Hematopoietic multipotent progenitor cell (in vitro differentiated cells): ENCODE data around the gene SPSB3. TPM values are rescaled to one million over a fixed set of nuclear protein-coding genes. Genes with fewer than 3 reads are reported as not detected.

Source experiments
- DNase-seq, 3 donors: peaks; one replicate each; pipeline ENCODE4 v3.0.0-alpha.2; 2011 to 2015; ENCODE audit warnings: low read depth in 2 of 3, low spot score in 2 of 3
- total RNA-seq: library from RNA; depleted of rRNA; stranded (reverse); fragments of >200 nt; gene quantifications from one replicate; pipeline ENCODE4 v1.2.3, GENCODE V29; 2012

SPSB3 gene
- total RNA-seq, 1 donor, result 102 TPM

- DNase-seq, result no peak
Observed at GRCh38 chr16:1765826-1766225, 16.5 kb downstream of the SPSB3 start.

DNA sequence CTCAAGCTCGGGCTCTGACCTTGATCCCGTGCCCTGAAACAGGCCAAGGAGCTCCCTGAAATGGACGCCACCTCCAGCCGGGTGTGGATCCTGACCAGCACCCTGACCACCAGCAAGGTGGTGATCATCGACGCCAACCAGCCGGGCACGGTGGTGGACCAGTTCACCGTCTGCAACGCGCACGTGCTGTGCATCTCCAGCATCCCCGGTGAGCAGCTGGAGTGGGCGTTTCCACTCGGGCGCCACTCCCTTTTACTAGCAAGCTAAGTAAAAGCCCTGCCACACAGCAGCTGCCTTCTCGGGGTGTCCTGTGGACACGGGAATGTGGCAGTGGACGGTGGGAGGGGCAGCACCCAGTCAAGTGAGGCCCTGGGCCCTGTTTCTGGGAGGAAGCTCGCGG, 17.4 kb downstream of the SPSB3 start:
- DNase-seq, result no peak

- DNase-seq, result peak in 1 of 3 donors; percentile 12
Observed at GRCh38 chr16:1763521-1764511, 18.6 kb downstream of the SPSB3 start.

DNA sequence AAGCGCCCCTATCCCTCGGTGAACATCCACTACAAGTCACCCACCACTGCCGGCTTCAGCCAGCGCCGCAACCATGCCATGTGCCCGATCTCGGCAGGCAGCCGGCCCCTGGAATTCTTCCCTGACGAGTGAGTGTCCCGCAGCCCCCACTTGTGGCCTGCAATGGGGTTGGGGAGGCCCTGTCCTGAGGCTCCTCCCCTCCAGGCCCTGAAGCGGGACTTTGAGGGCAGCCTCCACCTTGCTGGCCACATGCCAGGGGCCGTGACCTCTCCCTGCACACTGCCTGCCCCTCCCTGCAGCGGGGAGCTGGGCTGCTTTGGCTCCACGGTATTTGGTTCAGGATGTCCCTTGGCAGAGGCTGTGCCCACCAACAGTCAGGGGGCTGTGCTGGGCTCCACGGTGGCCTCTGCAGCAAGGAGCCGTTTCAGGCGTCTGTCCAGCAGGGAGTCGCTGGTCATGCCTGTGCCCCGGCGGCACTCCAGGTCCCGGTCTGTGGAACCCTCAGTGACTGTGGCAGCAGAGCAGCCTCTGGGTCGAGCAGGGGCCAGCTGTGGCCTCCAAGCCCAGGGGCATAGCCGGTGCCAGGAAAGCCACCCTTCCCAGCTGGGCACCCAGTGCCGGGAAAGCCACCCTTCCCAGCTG, 19.4 kb downstream of the SPSB3 start:
- no peak for DNase-seq

- DNase-seq, result no peak
Observed at GRCh38 chr16:1762196-1762878, 20.0 kb downstream of the SPSB3 start.

- no peak for DNase-seq
Observed at GRCh38 chr16:1761751-1762150, 20.6 kb downstream of the SPSB3 start.

- DNase-seq, result no peak
Observed at GRCh38 chr16:1760911-1761310, 21.5 kb downstream of the SPSB3 start.

- DNase-seq, result no peak
Observed at GRCh38 chr16:1759511-1759910, 22.9 kb downstream of the SPSB3 start.

GRCh38 chr16:1758923-1759322, 23.4 kb downstream of the SPSB3 start:
- no peak for DNase-seq

DNA sequence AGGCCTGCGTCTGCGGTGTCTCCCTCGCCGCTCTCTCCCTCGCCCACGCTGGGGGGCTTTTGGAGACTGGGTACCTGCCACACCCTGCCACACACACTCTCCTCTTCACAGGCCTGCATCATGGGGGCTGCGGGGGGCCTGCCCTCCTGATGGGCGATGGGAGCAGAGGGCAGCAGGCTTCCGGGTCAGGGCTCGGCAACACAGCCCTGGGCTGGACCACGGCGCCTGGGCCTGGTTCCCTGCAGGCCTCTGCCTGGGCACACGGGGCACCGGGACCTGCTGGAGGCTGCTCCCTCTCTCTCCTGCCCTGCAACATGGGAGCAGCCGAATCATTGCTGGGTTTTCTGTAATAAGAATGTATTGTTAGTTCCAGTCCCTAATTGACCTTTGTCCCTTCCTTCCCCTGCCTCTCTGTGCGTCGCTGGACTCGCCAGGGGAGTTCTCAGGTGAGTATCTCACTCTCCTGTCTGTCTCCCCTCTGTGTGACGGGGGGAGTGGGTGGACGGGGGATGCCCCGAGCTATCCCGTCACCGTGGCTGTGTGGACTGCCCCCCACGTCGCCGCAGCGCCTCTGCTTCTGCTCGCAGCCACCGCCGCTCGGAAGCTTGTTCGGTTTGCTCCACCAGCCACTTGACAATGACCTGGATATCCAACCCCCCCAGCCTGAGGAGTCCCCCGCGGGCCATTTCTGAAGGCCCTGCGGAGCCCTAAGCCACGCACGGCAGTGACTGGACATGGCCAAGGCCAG, 24.5 kb downstream of the SPSB3 start:
- DNase-seq, result no peak

DNA sequence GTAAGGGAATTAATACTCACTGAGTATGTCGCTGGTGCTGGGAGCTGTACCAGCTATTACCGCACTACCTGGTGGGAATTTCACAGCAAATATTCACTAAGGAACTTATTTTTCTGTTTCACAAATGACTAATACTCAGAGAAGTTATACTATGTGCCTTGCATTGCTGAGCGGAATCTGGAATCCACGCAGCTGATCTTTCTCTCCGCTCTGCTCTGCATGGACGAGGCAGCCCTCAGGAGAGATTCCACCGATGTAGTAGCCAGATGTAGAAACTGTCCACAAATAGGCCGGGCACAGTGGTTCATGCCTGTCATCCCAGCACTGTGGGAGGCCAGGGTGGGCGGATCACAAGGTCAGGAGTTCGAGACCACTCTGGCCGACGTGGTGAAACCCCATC, 28.2 kb downstream of the SPSB3 start:
- DNase-seq, result no peak

DNA sequence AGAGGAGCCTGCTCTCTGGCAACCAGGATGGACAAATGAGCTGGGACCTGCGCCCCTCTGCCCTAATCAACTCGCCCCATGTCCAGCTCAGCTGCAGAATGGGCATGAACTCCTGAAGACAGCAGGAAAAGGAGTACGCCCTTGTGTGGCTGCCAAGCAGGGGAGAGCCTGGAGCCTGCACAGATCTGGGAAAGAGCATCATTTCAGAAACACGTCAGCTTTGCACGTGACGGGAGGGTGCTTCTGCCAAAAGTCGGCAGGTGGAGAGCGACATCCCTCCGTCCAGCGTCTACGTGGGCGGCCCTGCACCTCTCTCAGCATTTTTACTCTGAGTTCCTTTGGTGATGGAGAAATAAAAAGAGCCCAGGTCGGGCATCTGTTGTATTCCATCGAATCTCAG, 29.5 kb downstream of the SPSB3 start:
- no peak for DNase-seq

DNA sequence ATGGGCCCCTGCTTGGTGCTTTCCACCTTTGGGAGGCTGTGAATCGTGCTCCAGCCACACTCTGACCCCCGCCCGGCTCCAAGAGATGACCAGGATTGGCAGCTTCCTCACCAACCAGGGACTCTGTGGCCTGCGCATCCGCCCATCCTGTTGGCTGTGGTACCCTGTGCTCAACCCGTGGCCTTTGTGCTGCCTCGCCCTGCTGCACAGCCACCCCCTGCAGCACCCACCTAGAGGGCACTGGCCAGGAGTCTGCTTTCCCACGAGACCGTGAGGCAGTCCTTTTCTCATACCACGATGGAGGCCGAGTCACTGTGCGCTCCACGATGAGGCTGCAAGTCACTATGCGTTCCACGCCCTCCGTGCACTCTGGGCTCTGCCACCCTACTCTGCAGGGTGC, 30.4 kb downstream of the SPSB3 start:
- no peak for DNase-seq

DNA sequence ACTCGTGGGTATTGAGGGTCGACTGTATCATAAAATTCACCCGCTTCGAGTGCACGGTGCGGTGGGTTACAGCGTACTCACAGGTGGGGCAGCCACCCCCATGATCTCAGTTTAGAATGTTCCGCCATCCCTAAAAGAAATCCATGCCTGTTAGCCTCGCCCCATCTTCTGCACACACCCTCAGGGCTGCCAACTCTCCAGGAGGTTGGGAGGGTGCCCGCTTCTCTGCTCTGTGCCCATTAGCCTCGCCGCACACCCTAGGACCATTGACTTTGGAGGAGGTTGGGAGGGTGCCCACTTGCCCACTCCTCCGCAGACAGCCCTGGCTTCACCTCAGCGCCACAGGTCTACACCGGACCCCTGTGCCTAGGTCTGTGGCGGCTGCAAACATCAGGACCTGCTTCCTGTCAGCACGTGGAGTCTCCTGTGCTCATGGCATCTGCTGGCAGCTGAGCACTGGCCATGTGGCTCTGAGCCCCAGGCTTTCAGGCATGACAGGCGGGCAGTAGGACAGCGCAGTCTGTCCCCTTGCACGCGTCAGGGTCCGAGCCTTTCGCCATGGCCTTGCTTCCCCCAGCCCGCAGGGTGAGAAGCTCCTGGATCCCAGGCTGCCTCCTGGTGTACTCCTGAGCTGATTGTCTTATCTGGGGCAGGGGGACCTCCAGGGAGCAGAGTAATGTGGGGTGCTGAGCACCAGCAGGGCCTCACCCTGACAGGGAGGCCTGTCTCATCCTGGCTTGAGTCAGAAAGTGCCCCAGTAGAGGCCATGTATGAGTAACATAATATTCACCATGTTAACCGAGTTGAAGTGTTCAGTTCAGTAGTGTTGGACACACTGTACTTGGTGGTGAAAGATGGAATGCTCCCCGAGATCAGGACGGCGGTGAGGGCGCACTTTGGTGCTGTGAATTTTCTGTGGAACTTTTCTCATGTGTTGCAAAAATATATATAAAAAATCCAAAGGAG, 32.9 kb downstream of the SPSB3 start:
- no peak for DNase-seq

GRCh38 chr16:1747934-1748333, 34.4 kb downstream of the SPSB3 start:
- no peak for DNase-seq

GRCh38 chr16:1746693-1747195, 35.6 kb downstream of the SPSB3 start:
- no peak for DNase-seq

DNA sequence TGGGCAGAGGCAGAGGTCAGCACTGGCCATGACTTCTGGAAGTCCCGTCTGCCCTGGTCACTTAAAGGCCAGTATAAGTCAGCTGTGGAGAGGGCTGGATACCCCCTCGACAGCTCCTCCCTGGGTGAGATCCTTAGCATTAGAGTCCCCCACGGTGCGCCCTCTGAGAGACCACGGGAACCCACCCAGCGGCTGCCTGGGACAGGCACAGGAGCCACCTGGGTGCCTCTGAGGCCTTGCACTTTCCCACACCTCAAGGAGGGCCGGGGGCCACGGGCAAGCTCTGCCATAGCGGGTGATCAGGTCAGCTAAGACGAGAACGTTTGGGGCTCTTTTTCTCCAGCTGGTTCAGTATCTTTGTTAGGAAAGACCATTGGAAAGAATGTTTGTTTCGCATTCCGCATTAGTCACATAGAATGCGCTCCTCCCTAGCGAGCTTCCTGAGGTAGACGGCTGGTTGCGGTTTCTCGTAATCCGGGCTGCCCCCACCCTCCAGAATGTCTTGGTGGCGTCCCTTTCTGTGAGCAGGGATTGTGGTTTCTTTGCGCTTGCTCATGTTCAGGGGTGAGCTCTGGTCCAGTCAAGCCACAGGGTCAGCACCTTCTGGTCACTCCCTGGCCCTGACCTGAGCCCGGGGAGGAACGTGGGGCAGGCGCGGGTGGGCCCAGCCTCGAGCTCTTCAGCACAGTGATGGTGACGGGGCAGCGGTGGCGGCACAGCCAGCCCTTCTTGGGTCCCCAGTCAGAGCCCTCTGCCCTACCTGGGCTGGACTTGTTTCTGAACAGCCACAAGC, 36.3 kb downstream of the SPSB3 start:
- DNase-seq, result no peak

GRCh38 chr16:1745181-1745899, 37.0 kb downstream of the SPSB3 start:
- no peak for DNase-seq
